ENCODE data around the gene SP9.

The SP9 gene

DNA sequence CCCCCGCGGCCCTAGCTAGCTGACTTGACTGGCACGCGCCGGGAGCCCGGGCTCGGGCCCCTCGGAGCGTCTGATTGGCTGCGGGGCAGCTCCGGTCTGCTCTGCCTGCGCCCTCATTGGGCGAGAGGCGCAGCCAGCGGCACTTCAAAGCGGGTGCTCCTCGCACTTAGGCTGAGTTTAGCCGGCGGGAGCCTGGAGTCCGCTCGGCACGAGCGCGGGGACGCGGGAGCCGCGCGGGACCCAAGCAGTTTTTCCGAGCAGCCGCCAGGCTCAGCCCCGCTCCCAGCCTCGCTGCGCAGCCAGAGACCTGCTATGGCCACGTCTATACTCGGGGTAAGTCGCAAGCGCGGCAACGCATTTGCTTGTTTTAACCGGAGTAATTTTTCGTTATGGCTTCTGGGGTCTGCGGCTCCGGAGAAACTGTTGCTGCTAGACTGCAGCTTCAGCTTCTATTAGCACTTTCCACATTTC is at the start of gene SP9:
TSS of gene SP9 (plus strand) at position 174 of the 471 bp plus-strand sequence. CDS start at position 313, 139 bp downstream.
- DNase-seq (ENCODE audit: low spot score): no peak

GRCh38 chr2:174286172-174286571 is 48.6 kb upstream of the SP9 start:
- no peak for DNase-seq (ENCODE audit: low spot score)

GRCh38 chr2:174292908-174293307 is 41.8 kb upstream of the SP9 start:
- DNase-seq (ENCODE audit: low spot score): no peak

DNA sequence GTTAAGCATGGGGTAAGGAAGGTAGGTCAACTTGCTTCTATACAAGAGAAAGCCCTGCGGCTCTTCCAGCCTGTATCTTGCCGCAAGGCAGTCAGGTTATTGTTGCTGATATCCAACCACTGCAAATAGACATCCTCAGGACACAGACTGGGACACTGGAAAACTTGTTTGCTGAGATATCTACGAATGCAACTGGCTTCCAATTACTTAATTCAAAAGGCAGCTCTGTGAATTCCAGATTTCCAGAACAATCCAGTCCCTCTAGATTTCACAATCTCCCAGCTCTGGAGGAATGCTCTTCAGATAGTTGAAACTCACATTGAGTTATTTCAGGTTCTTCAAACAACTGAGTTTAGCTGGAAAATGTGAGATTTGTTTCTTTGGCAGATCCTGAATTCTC is 34.6 kb upstream of the SP9 start:
- no peak for DNase-seq (ENCODE audit: low spot score)

- no peak for DNase-seq (ENCODE audit: low spot score)
Observed at GRCh38 chr2:174312581-174313234, 22.0 kb upstream of the SP9 start.

GRCh38 chr2:174322149-174322548 is 12.6 kb upstream of the SP9 start:
- DNase-seq (ENCODE audit: low spot score): no peak

DNA sequence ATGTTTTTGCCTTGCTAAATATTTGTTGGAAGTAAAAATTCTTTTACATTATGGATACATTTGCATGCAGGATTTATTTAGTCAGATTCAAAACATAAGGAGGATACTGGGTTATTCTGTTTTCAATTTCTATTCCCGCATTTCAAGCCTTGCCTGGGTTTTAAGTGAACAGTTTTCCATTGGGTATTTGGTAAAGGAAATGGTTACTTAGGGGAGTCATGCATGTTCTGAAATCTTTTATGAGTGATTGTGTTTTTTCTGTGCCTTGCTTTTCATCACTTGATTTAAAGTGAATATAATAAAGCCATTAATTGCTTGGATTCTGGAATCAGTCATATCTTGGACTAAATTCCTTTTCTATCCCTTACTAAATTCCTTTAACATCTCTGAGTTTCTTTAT is 12.0 kb upstream of the SP9 start:
- DNase-seq (ENCODE audit: low spot score): no peak

- DNase-seq (ENCODE audit: low spot score): no peak
Observed at GRCh38 chr2:174324530-174324929, 10.2 kb upstream of the SP9 start.

- no peak for DNase-seq (ENCODE audit: low spot score)
Observed at GRCh38 chr2:174325373-174326160, 9.2 kb upstream of the SP9 start.

GRCh38 chr2:174326161-174327020 is 8.4 kb upstream of the SP9 start:
- DNase-seq (ENCODE audit: low spot score): no peak

- DNase-seq (ENCODE audit: low spot score): no peak
Observed at GRCh38 chr2:174327021-174327840, 7.5 kb upstream of the SP9 start.

DNA sequence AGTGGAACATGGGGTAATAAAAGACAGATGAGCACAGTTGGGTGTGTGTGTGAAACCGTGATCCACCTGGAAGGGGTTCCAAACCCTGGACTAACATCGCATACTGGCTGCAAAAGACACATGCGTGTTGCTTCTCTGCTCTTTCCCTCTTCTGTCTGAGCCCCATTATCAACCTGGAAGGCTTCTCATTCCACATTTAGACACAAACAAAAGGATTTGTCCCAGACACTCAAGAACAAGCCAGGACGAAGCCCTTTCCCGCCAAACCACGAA is 7.0 kb upstream of the SP9 start:
- no peak for DNase-seq (ENCODE audit: low spot score)

GRCh38 chr2:174328114-174328960 is 6.4 kb upstream of the SP9 start:
- DNase-seq (ENCODE audit: low spot score): no peak

DNA sequence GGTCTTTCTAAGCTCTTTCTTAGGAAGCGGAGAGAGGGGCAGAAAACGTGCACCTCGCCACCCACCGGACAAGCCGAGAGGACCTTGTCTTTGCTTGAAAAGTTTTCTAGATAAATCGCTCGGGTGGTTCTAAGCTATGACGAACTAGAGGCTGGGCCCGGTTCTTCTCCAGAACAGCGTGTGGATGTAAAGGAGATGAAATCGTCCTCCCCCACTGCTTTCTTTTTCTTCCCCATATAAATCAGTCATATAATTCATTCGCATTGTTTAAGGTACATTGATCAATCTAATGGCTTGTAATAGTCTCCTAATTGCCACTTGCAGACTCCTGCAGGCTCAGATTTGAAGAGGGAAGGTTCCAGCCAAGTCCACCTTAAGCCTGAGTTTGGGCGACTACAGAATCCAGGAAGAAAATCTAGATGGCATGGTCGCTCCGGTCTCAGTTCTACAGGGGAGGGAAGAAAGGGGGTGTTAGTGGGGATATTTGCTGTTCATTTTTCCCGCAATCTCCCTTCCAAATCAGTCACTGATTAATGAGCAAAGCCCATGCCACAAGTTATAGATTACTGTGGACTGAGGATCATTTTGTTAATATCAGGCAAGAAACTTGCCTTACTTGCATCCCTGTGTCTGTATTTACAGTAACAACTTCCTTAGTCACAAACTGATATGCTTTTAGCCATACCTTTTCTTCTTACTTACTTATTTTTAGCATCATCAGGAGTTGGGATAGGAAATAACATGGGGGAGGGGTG is 5.6 kb upstream of the SP9 start:
- no peak for DNase-seq (ENCODE audit: low spot score)

- DNase-seq (ENCODE audit: low spot score): no peak
Observed at GRCh38 chr2:174330945-174331594, 3.7 kb upstream of the SP9 start.

DNA sequence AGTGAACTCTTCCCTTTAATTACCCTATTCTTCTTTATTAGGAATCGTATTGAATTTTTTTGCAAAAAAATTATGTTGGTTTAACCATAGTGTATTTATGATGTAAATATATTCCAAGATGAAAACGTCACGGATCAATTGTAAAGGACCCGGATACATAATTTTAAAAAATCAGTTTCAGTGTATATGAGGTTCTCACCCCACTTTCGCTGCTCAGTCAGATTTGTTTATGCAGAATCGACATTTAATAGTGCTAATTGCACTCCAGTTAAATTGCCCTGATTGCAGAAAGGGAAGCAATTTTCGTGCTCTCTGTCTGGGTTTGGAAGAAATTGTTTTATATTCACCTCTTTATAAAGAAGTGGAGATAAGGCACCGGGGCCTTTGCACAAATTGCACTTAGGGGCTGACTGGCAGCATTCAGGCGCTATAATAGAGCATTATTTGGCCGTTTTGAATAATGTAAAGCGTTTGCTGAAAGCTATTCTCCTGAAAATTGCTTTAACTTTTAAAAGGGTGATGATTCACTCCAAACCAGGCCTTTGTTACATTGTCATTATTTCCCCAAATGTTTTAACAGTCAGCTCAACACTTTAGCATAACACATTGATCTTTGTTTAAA is 3.0 kb upstream of the SP9 start:
- DNase-seq (ENCODE audit: low spot score): no peak

DNA sequence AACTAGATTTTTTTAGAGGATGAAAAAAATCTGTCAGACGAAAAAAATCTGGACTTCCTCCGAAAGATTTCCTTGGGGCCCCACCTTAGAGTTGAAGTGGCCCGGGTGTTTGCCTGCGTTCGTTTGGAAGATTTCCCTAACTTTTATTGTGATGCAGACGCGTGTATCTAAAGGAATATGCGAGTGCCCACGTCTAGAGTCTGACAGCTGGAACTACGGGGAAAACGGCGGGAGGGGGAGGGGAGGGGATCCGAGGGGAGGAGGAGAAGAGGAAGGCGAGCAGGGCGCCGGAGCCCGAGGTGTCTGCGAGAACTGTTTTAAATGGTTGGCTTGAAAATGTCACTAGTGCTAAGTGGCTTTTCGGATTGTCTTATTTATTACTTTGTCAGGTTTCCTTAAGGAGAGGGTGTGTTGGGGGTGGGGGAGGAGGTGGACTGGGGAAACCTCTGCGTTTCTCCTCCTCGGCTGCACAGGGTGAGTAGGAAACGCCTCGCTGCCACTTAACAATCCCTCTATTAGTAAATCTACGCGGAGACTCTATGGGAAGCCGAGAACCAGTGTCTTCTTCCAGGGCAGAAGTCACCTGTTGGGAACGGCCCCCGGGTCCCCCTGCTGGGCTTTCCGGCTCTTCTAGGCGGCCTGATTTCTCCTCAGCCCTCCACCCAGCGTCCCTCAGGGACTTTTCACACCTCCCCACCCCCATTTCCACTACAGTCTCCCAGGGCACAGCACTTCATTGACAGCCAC is 2.4 kb upstream of the SP9 start:
- no peak for DNase-seq (ENCODE audit: low spot score)

- DNase-seq (ENCODE audit: low spot score): no peak
Observed at GRCh38 chr2:174333017-174333371, 1.8 kb upstream of the SP9 start.

Measured in LoVo (cell line).